ENCODE measurements around the gene ZNF491. TPM values are rescaled to one million over a fixed set of nuclear protein-coding genes. Genes with fewer than 3 reads are reported as not detected.
"Not testable (repeated sequence)": the region's sequence is repeated elsewhere in the genome, so short reads cannot be mapped to it uniquely, and the experiment has no call there.

The ZNF491 gene
- total RNA-seq, 2 donors from 2014 or later: 2.7 to 3.5 TPM

GRCh38 chr19:11792942-11793341, 5.4 kb upstream of the ZNF491 start:
- DNase-seq: no peak
- ATAC-seq: no peak
- intact Hi-C loops (cut with DNase I, micrococcal nuclease): no loop called here

GRCh38 chr19:11797491-11797890, 832 bp upstream of the ZNF491 start:
- intact Hi-C loops (cut with DNase I, micrococcal nuclease): loop anchor here in 1 of 2 donors (5.0 kb wide), 1 partner anchor 190 kb away; no protein-coding TSS in a partner anchor
- ATAC-seq (peak; percentile 92), DNase-seq (peak; percentile 90 to 93)

DNA sequence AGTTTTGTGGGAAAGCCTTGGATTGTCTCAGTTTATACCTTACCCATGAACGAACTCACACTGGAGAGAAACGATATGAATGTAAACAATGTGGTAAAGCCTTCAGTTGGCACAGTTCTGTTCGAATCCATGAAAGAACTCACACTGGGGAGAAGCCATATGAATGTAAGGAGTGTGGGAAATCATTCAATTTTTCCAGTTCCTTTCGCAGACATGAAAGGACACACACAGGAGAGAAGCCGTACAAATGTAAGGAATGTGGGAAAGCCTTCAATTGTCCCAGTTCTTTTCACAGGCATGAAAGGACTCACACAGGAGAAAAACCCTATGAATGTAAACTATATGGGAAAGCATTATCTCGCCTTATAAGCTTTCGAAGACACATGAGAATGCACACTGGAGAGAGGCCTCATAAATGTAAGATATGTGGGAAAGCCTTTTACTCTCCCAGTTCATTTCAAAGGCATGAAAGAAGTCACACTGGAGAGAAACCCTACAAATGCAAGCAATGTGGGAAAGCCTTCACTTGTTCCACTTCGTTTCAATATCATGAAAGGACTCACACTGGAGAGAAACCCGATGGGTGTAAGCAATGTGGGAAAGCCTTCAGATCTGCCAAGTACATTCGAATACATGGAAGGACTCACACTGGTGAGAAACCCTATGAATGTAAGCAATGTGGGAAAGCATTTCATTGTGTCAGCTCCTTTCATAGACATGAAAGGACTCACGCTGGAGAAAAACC, 8.2 kb downstream of the ZNF491 start:
- ATAC-seq: no peak
- intact Hi-C loops (cut with DNase I, micrococcal nuclease): no loop called here
- DNase-seq: no peak

DNA sequence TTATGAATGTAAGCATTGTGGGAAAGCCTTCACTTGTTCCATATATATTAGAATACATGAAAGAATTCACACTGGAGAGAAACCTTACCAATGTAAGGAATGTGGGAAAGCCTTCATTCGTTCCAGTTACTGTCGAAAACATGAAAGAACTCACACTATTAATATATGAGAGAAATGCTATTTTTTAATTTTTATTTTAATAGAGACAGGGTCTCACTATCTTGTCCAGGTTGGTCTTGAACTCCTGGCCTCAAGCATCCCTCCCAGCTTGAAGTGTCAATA, 8.7 kb downstream of the ZNF491 start:
- DNase-seq: no peak
- ATAC-seq: no peak
- intact Hi-C loops (cut with DNase I, micrococcal nuclease): no loop called here

GRCh38 chr19:11813703-11814028, 15.3 kb downstream of the ZNF491 start:
- intact Hi-C loops (cut with DNase I, micrococcal nuclease): no loop called here
- ATAC-seq: peak; percentile 40
- no peak for DNase-seq

DNA sequence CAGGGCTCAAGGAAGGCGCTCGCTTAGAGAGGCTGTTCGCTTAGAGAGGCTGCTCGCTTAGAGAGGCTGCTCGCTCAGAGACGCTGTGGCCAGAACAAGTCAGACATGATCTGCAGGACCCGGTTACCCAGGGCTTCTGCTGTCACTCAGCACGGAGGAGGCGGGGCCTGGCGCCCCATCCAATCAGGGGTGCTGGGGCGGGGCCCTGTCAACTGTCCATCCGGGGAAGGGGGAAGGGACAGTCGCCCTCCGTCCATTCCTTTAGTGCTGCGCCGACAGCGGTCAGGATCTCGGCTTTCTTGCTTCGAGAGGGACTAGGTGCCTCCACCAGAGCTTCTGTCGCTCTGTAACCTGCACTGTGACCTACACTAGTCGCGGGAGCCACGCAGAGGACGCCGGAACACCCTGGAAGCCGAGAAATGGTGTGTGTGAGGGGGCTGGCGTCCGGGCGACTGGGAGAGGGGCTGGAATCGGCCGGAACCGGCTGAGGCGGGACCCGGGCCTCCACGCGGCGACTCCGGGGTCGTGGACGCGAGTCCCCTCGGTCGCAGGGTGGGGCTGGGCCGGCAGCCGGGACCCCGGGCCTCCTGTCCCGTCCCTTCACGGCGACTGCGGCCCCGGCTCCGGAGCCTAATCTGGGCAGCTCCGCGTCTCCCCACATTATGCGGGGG, 15.8 kb downstream of the ZNF491 start, which contains the start of gene ZNF440:
Gene ZNF440, plus strand, starts transcription at position 245 of the 671 bp plus-strand sequence. Its CDS starts 175 bp downstream, at position 420.
- intact Hi-C loops (cut with DNase I, micrococcal nuclease): no loop called here
- DNase-seq: peak; percentile 97 to 98

GRCh38 chr19:11814700-11815035, 16.3 kb downstream of the ZNF491 start:
- peak; percentile 33 to 49 for DNase-seq
- ATAC-seq: peak; percentile 45
- intact Hi-C loops (cut with DNase I, micrococcal nuclease): no loop called here

More for the DNA sequence above, 15.8 kb downstream of the ZNF491 start, which contains the start of gene ZNF440:
- ATAC-seq: peak; percentile 95

DNA sequence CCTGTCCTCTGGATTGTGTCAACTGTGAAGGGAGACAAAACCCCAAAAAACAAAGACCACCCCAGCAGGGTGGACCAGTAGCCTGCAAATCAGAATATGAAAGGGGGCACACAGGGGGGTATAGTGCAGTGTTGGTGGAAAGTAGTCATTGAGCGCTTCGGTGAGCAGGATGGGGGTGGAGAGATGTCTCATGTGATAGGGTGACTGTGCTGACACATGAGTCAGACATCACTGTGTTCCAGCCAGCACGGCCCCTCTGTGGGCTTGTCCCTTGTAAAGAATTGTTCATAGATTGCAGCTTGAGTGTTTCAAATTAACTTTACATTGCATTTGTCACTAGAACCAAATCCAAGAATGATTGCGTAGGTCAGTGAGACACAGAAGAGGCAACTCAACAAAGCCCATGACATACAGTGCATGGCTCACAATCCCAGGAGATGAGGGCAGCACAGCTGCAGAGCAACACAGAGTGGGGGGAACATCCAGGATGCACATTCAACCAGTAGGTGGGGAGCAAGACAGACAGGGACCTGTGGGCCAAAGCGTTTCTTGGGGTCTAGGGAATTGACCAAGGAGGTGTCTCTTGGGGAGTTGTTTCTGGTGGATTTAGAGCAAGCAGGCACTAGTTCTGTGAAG, 23.3 kb downstream of the ZNF491 start:
- ATAC-seq (no peak), DNase-seq (no peak)
- intact Hi-C loops (cut with DNase I, micrococcal nuclease): no loop called here

GRCh38 chr19:11828957-11829876, 30.9 kb downstream of the ZNF491 start:
- DNase-seq; ATAC-seq; intact Hi-C loops (cut with DNase I, micrococcal nuclease): not testable (repeated sequence)

- no peak for ATAC-seq
- intact Hi-C loops (cut with DNase I, micrococcal nuclease): no loop called here
- no peak for DNase-seq
Measured at GRCh38 chr19:11832253-11832912, 34.1 kb downstream of the ZNF491 start.

DNA sequence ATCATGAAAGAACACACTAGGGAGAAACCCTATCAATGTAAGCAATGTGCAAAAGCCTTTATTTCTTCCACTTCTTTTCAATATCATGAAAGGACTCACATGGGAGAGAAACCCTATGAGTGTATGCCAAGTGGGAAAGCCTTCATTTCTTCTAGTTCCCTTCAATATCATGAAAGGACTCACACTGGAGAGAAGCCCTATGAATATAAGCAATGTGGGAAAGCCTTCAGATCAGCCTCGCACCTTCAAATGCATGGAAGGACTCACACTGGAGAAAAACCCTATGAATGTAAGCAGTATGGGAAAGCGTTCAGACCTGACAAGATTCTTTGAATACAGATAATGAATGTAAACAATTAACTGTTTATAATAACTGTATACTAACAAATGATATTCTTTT, 35.2 kb downstream of the ZNF491 start:
- DNase-seq: no peak
- intact Hi-C loops (cut with DNase I, micrococcal nuclease): no loop called here
- no peak for ATAC-seq

DNA sequence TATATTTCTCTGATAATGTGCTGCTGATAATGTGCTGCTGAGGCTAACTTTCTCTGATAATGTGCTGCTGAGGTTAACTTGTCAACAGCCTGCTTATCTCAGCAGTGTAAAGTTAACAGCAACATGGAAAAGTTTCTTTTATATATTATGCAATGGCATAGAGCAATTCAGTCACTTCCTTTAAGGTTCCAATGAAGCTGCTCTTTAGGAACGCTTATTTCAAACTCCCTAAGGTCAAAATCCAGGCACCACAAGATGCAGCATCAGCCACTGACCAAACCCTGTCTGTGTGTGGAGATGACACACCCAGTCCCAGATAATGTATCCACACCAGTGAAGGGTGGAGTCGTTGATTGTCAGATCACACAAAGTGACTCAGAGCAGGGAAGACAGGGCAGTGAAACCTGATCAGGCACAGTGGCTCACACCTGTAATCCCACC, 37.3 kb downstream of the ZNF491 start:
- DNase-seq (peak in 1 of 2 donors; percentile 35), ATAC-seq (peak; percentile 93)
- intact Hi-C loops (cut with DNase I, micrococcal nuclease): not testable (repeated sequence)

DNA sequence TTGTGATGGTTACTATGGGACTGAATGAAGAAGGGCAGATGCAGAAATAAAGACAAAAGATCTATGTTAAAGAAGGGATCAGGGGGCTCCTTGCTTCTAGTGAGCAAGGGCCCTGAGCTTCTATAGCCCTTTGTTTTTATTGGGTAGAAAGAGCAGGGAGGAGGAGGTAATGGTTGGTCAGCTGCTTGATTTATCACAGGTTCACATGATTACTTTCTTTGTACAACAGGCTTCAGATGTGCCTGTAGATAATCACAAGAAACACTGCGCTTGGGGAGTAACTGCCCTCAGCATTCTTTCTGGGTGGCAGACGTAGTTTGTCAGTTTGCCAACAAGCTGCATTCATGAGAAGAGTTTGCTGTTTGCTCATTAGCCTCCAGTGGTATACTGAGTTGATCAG, 45.4 kb downstream of the ZNF491 start:
- intact Hi-C loops (cut with DNase I, micrococcal nuclease): no loop called here
- no peak for ATAC-seq
- DNase-seq: no peak

GRCh38 chr19:11847615-11848014, 49.3 kb downstream of the ZNF491 start:
- intact Hi-C loops (cut with DNase I, micrococcal nuclease); ATAC-seq; DNase-seq: not testable (repeated sequence)

GRCh38 chr19:11848200-11848593, 49.9 kb downstream of the ZNF491 start:
- DNase-seq: no peak
- ATAC-seq: peak; percentile 11
- intact Hi-C loops (cut with DNase I, micrococcal nuclease): no loop called here

DNA sequence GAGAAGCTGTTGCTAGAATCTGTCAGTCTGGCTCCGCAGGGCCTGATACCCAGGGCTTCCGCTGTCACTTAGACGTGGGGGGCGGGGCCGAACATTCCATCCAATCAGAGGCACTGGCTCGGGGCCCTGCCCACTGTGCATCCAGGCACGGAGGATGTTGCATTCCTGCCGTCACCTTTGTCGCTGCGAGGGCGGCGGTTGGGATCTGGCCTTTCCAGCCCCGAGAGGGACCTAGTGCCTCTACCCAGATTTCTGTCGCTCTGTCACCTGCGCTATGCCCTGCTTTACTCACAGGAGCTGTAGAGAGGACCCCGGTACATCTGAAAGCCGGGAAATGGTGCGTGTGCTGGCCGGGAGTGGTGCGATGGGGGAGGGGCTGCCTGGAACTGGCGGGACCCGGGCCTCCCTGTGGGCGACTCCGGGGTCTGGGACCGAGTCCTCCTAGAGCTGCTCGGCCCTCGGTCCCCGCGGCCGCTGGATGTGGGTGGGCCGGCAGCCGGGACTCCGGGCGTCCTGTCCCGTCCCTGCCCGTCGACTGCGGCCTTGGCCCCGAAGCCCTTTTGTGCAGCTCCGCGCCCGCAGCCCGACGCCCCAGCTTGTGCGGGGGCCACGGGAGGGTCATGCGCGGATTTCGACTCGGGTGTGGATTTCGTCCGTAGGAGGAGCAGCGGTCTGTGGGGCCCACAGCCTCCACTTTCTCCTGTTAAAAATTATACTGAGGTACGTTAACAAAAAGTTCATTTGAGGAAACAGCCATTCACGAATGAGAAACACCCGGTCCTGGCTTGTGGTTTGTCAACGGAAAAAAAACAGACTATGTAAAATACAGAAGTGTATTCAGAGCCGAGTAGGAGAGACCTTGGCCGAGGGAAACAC, 50.5 kb downstream of the ZNF491 start, which contains the start of gene ZNF439:
Gene ZNF439, plus strand, starts transcription at position 133 of the 876 bp plus-strand sequence. Its CDS starts 142 bp downstream, at position 275.
- peak; percentile 100 for ATAC-seq
- intact Hi-C loops (cut with DNase I, micrococcal nuclease): no loop called here
- peak; percentile 94 to 98 for DNase-seq

DNA sequence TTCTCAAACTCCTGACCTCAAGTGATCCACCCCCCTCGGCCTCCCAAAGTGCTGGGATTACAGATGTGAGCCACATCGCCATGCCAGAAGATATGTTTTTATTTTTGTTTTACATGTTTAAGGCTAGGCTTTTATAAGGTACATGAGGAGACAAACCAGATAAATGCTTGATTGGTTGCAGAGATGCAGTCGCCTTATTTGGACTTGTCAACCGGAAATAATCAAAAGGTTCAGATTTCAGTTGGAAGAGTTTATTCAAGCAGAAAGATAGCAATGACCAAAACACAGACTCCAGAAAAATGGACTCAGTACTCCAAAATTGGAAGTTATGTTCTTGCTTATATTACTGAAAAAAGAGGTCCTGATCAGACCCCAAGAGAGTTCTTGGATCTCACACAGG, 52.0 kb downstream of the ZNF491 start:
- ATAC-seq; intact Hi-C loops (cut with DNase I, micrococcal nuclease); DNase-seq: not testable (repeated sequence)
